Upper lobe of right lung (tissue), 1 donor: ENCODE data around the gene YPEL1. TPM values are rescaled to one million over a fixed set of nuclear protein-coding genes. Genes with fewer than 3 reads are reported as not detected.
A peak's percentile ranks its signal among the peaks of the same experiment; 100 is the strongest.

Source experiments
- ATAC-seq: fragments of 200-7000 bp; cut with Tn5 transposase; one replicate; pipeline ENCODE4 v1.9.1; 2020; ENCODE audit warnings: mild to moderate bottlenecking, moderate library complexity
- DNase-seq: peaks from one replicate; pipeline ENCODE4 v3.0.0-alpha.2; 2020
- H3K27ac ChIP-seq: fragments of 200-600 bp; one replicate; pipeline ENCODE4 v1.8.0; 2022
- H3K27me3 ChIP-seq: fragments of 200-600 bp; one replicate; pipeline ENCODE4 v1.8.0; 2022; ENCODE audit warnings: mild to moderate bottlenecking
- H3K36me3 ChIP-seq: fragments of 200-600 bp; one replicate; pipeline ENCODE4 v1.8.0; 2022
- H3K4me1 ChIP-seq: fragments of 200-600 bp; one replicate; pipeline ENCODE4 v1.8.0; 2022
- H3K4me3 ChIP-seq: fragments of 200-600 bp; one replicate; pipeline ENCODE4 v1.8.0; 2022; ENCODE audit warnings: mild to moderate bottlenecking
- H3K9me3 ChIP-seq: fragments of 200-600 bp; one replicate; pipeline ENCODE4 v1.8.0; 2022
- intact Hi-C: fragments of 100-400 bp; cut with DNase I; formaldehyde crosslinking; loops from one replicate; pipeline ENCODE4 v1.11.0; 2022
- total RNA-seq: library from RNA; stranded (reverse); fragmentation: NEBNext Ultra II Directional; extraction: Animal tissue kit (Norgen Biotek cat#: 25700); gene quantifications from one replicate; pipeline ENCODE4 v1.2.1, GENCODE V29; 2021
- TF ChIP-seq, protein P1 (sequence below): fragments of 200-600 bp; IDR thresholded peaks from one replicate; pipeline ENCODE4 v1.8.0; 2022; ENCODE audit warnings: antibody characterized with exemption
- donor health status: DM: no; HTN: yes; CAD: no; lungs with severe emphysema.

Gene YPEL1
- total RNA-seq, 1 donor from 2014 or later = 6.7 TPM

DNA sequence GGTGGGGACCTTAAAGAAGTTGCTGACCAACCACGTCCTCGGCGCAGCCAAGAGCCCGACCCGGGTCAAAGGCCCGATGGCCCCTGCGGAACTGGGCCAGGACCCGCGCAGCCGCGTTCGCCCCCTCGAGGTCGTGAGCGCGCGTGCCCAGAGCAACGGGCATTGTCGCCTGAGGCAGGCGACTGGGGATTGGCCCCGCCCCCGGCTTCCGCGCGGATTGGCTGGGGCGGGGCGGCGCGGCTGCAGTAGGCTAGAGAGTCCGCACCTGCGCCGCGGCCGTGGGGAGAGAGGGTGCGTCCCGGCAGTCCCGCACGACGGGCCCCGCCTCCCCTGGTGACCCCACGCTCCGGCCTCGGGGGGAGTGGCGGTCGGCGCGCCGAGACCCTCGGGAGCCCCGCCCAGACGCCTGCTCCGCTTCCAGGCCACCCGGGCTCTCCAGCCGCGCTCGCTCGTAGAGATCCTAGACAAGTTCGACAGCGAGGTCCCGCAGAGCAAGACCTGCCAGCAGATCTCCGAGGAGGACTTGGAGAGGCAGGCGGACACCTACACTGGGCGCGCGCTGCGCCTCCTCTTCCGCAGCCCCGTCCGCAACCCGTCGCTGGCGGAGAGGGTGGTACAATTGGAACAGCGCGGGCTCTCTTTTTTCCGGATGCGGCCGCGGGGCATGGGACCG lies 78.1 kb downstream of the YPEL1 start:
- Histone ChIP-seq H3K36me3 (no peaks in the 10 kb centered on the region), H3K4me3 (peak overlapping the region; percentile 67), H3K9me3 (no peaks in the 10 kb centered on the region), H3K27me3 (no peaks in the 10 kb centered on the region), H3K4me1 (peaks cover 9% of the 10 kb centered on the region), H3K27ac (peak overlapping the region; percentile 37)
- peak; percentile 92 for DNase-seq
- peak; percentile 95 for ATAC-seq
- TF ChIP-seq, protein P1, sequence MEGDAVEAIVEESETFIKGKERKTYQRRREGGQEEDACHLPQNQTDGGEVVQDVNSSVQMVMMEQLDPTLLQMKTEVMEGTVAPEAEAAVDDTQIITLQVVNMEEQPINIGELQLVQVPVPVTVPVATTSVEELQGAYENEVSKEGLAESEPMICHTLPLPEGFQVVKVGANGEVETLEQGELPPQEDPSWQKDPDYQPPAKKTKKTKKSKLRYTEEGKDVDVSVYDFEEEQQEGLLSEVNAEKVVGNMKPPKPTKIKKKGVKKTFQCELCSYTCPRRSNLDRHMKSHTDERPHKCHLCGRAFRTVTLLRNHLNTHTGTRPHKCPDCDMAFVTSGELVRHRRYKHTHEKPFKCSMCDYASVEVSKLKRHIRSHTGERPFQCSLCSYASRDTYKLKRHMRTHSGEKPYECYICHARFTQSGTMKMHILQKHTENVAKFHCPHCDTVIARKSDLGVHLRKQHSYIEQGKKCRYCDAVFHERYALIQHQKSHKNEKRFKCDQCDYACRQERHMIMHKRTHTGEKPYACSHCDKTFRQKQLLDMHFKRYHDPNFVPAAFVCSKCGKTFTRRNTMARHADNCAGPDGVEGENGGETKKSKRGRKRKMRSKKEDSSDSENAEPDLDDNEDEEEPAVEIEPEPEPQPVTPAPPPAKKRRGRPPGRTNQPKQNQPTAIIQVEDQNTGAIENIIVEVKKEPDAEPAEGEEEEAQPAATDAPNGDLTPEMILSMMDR = peak; percentile 30
- intact Hi-C loops = no loop called here

DNA sequence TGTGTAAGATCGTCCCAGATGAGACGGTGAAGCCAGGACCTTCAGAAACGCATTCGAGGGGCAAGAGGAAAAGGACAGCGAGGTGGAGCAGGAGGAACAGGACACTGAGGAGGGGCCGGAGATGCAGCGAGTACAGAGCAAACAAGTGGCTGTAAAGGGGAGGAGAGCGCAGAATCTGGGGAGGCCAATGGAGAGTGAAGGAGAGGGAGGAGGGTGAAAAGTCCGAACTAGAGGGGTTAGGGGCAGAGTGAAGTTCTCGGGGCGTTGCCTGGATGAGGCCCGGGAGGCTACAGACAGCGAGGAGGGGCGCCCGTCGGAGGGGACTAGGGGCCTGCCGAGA lies 78.6 kb downstream of the YPEL1 start:
- H3K27ac ChIP-seq = no peak overlapping the region
- no peaks in the 10 kb centered on the region for H3K27me3 ChIP-seq
- TF ChIP-seq, protein P1 = no peak
- DNase-seq (no peak), ATAC-seq (no peak)
- intact Hi-C loops = no loop called here
- H3K9me3 ChIP-seq = no peaks in the 10 kb centered on the region
- H3K4me1 ChIP-seq = peaks cover 13% of the 10 kb centered on the region
- peak overlapping the region; percentile 67 for H3K4me3 ChIP-seq
- no peaks in the 10 kb centered on the region for H3K36me3 ChIP-seq

DNA sequence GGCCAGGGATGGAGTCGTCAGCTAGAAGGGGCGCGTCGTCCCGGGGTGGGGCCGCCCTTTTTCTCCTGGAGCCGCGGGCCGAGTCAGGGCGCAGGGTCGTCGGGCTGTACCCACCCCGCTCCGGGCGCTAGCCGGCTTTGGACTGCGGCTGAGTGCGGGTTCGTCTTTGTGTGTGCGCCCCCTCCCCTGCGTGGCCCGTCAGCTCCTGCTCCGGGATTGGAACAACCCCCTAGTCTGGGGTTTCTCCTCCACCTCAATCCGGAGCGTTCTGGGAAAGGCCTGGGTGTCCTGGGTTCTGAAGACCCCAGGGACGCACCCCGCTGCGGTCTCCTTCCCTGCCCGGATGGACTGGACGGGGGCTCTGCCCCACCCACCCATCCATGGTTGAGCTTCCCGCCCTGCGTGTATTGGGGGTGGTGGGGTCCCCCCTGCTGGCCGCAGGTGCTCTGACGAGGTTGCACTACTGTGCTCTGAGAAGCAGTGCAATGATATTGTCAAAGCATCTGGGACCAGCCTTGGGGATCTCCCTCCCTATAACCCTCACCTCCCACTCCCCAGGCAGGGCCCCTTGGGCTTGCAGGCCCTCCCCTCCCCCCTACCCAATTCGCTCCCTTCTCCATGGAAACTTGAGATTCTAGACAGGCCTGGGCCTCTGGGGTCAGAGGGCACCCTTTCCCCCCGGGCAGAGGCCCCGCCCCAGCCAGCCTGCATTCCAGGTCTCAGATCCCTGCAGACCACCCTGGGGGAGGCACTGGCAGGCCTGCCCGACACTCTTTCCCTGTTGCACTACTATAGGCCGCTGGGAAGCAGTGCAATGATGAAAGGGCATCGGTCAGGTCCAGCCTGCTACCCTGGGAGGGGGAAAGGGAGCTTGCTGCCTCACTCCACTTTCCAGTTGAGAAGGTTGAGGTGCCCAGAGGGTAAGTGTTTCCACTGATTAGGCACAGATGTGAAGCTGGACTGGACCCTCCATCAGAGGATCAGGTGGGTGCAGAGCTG lies 82.7 kb downstream of the YPEL1 start:
- ATAC-seq (no peak), DNase-seq (no peak)
- H3K27ac ChIP-seq = no peak overlapping the region
- H3K9me3 ChIP-seq = no peaks in the 10 kb centered on the region
- TF ChIP-seq, protein P1 = no peak
- intact Hi-C loops = no loop called here
- H3K4me1 ChIP-seq = peaks cover 21% of the 10 kb centered on the region
- H3K4me3 ChIP-seq = peak overlapping the region; percentile 66
- no peaks in the 10 kb centered on the region for H3K27me3 ChIP-seq
- peaks cover 6% of the 10 kb centered on the region for H3K36me3 ChIP-seq

DNA sequence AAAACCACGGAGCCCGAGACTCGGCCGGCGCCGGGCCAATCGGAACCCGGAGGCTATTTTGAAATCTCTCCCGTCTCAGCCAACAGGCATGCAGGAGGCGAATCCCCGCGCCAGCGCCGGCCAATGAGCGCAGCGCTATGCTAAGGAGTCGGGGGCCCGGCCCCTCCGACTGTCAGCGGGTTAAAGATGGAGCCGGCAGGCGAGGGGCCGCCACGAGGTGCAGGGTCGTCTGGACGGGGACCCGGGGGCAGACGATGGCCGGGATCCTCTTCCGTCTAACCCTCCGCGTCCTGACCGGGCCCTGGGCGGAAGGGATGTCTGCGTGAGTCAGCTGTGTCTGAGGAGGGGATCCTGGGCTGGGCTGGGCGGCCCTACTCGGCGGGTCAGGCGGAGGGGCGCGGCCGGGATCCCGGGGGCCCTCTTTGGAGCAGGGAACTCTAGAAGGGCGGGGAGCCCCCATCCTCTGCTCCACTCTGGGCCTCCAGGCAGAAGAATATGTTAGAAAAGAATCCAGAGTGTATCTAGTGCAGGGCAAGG lies 83.5 kb downstream of the YPEL1 start:
- H3K4me3 ChIP-seq = peak overlapping the region; percentile 66
- peaks cover 20% of the 10 kb centered on the region for H3K4me1 ChIP-seq
- H3K27ac ChIP-seq = peak overlapping the region; percentile 3
- H3K27me3 ChIP-seq = no peaks in the 10 kb centered on the region
- ATAC-seq = peak; percentile 95
- TF ChIP-seq, protein P1 = no peak
- intact Hi-C loops = no loop called here
- peak; percentile 94 for DNase-seq
- H3K9me3 ChIP-seq = no peaks in the 10 kb centered on the region
- H3K36me3 ChIP-seq = peaks cover 6% of the 10 kb centered on the region

DNA sequence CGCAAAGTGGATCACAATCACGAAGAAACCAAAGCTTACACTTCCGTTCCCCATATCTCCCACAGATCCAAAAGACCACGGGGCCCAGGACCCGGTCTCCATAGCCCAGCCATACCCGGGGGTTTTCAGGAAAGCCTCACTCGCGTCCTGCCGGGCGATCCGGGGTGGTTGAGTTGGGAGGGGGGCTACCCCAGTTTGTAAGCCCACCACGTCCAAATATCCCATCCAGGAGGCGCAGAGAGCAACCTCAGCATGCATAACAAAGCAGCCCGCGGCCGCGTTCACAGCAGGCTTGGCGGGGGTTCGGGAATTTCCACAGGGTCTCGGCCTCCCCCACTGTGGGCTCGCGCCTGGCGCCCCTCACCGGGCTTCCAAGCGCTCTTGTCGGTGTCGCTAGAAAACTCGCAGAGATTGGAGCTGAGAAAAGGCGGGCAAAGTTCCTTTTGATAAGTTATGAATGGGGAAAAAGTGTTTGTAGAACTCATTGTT lies 84.0 kb downstream of the YPEL1 start:
- Histone ChIP-seq H3K36me3 (peaks cover 7% of the 10 kb centered on the region), H3K4me3 (peak overlapping the region; percentile 66), H3K27ac (peak overlapping the region; percentile 3), H3K9me3 (no peaks in the 10 kb centered on the region), H3K4me1 (peaks cover 20% of the 10 kb centered on the region), H3K27me3 (no peaks in the 10 kb centered on the region)
- TF ChIP-seq, protein P1 = no peak
- ATAC-seq (no peak), DNase-seq (no peak)
- intact Hi-C loops = no loop called here
